ENCODE measurements around the gene CEPT1. TPM values are rescaled to one million over a fixed set of nuclear protein-coding genes. Genes with fewer than 3 reads are reported as not detected.

Gene CEPT1
- total and polyA plus RNA-seq, 2 of the 4 experiments (the other 2 are of a cell fraction), result 13.3 to 27.4 TPM

GRCh38 chr1:111205714-111206050 lies 65.7 kb downstream of the CEPT1 start:
- in situ Hi-C loops (cut with MboI; ENCODE audit: low sequenced_read_pairs) (no loop called here), dilution Hi-C loops (cut with HindIII; ENCODE audit: low sequenced_read_pairs, unreplicated experiment) (no loop called here), intact Hi-C loops (cut with micrococcal nuclease) (no loop called here)
- Histone ChIP-seq H2BK20ac (ENCODE audit: low read depth, low read length) (no peak overlapping the region), H3K18ac (ENCODE audit: low read depth, low read length) (no peak overlapping the region), H2BK15ac (ENCODE audit: low read depth, low read length) (no peak overlapping the region), H3K9ac (ENCODE audit: low read depth, low read length) (no peak overlapping the region), H3K23ac (ENCODE audit: low read depth, low read length) (no peak overlapping the region), H3K9me1 (ENCODE audit: insufficient read depth, low read length) (peaks cover 2% of the 10 kb centered on the region; the same call in 1 of the 2 replicates), H4K8ac (ENCODE audit: low read depth in 2 of 2, low read length in 2 of 2) (no peak overlapping the region), H3K27ac (ENCODE audit: insufficient read depth, low read length) (no peak overlapping the region), H2BK120ac (ENCODE audit: low read depth, low read length) (no peak overlapping the region), H3K27me3 (ENCODE audit: control insufficient read depth, insufficient read depth, low read length) (peaks cover 22% of the 10 kb centered on the region), H2AK9ac (replicated peaks; ENCODE audit: low read depth, low read length, poor library complexity) (no peak overlapping the region), H2AFZ (replicated peaks; ENCODE audit: low read length, poor library complexity) (no peak overlapping the region), H3K56ac (ENCODE audit: extremely low read depth, insufficient read depth, low read length) (no peak overlapping the region), H3K36me3 (ENCODE audit: control insufficient read depth, insufficient read depth, low read length) (no peaks in the 10 kb centered on the region), H4K5ac (ENCODE audit: low read depth, low read length) (no peak overlapping the region), H3K4me2 (ENCODE audit: low read depth, low read length) (peak overlapping the region; percentile 36; the same call in 1 of the 2 replicates), H4K20me1 (ENCODE audit: insufficient read depth, low read length) (no peaks in the 10 kb centered on the region), H3K79me1 (ENCODE audit: low read depth in 1 of 2, low read length in 2 of 2) (no peaks in the 10 kb centered on the region), H3K4me1 (ENCODE audit: control insufficient read depth, insufficient read depth, low read length) (peaks cover 16% of the 10 kb centered on the region), H3K9me3 (ENCODE audit: control insufficient read depth, insufficient read depth, low read length) (no peaks in the 10 kb centered on the region), H2AK5ac (ENCODE audit: low read depth, low read length) (no peak overlapping the region), H2BK5ac (ENCODE audit: low read depth, low read length, poor library complexity, severe bottlenecking) (peak overlapping the region; percentile 28), H4K91ac (ENCODE audit: insufficient read depth, low read depth, low read length) (no peak overlapping the region), H3K4me3 (ENCODE audit: insufficient read depth, low read depth, low read length) (no peak overlapping the region), H3K4ac (ENCODE audit: low read depth, low read length) (no peak overlapping the region), H3K14ac (replicated peaks; ENCODE audit: low read depth, low read length) (no peak overlapping the region)
- no CpG with 5 or more reads among the region's 2 CpGs for WGBS, 2 experiments (ENCODE audit: extremely low coverage in 2 of 2, insufficient read length in 1 of 2)
- no peak for TF ChIP-seq MXI1 (IDR thresholded peaks at IDR 0.05; ENCODE audit: borderline replicate concordance, low read depth, low read length)
- TF ChIP-seq CEBPB (IDR thresholded peaks at IDR 0.05; ENCODE audit: low read depth, low read length), result peak; percentile 98
- TF ChIP-seq BHLHE40 (IDR thresholded peaks at IDR 0.05; ENCODE audit: low read depth, low read length), result no peak
- no peak for TF ChIP-seq USF2 (IDR thresholded peaks at IDR 0.05; ENCODE audit: low read depth, low read length)
- TF ChIP-seq CHD1 (IDR thresholded peaks at IDR 0.05; ENCODE audit: low read depth, low read length), result no peak
- no peak for TF ChIP-seq FOS (IDR thresholded peaks at IDR 0.05; ENCODE audit: low read depth, low read length)
- peak; percentile 76 for DNase-seq
- CTCF ChIA-PET, result no interaction called here
- POLR2A ChIA-PET (ENCODE audit: unreplicated experiment), result no interaction called here
- ATAC-seq (ENCODE audit: low read depth), result peak; percentile 25
- BruUV-seq (replicated peaks), result no TSS peak

All from IMR-90 (cell line).